SU-DHL-6 (cell line): Measurements from ENCODE around the gene PLA2G4F.

Experiments used
- H2AFZ ChIP-seq: fragments of 200-600 bp; sonication (generic); 2 replicates; pipeline ENCODE4 v1.6.1; 2014; ENCODE audit warnings: low read depth, mild to moderate bottlenecking, moderate library complexity, mixed read lengths, antibody characterized with exemption, low read length; ENCODE audit not compliant: severe bottlenecking
- H3F3A ChIP-seq: fragments of 200-600 bp; shearing (Covaris generic); 2 replicates; pipeline ENCODE4 v1.6.0; 2016; ENCODE audit warnings: antibody characterized with exemption, mild to moderate bottlenecking; ENCODE audit not compliant: insufficient read depth
- H3K27ac ChIP-seq: fragments of 200-600 bp; sonication (generic); 2 replicates; pipeline ENCODE4 v1.5.1; 2016; ENCODE audit warnings: low read depth, mild to moderate bottlenecking, low read length, moderate library complexity, mixed read lengths
- H3K27me3 ChIP-seq: fragments of 200-600 bp; sonication (generic), shearing (Covaris generic); 2 replicates; pipeline ENCODE4 v1.6.0; 2014; ENCODE audit warnings: mild to moderate bottlenecking, low read length
- H3K36me3 ChIP-seq: fragments of 200-600 bp; sonication (generic); 2 replicates; pipeline ENCODE4 v1.6.1; 2014; ENCODE audit warnings: mild to moderate bottlenecking, low read length, mixed read lengths
- H3K4me2 ChIP-seq: fragments of 300-600, 200-600 bp; shearing (Covaris generic), sonication (generic); 2 replicates; pipeline ENCODE4 v1.6.0; 2014; ENCODE audit warnings: low read length, low read depth, mild to moderate bottlenecking; ENCODE audit not compliant: poor library complexity, severe bottlenecking
- H3K4me3 ChIP-seq: fragments of 200-600 bp; sonication (generic); 2 replicates; pipeline ENCODE4 v1.5.1; 2014; ENCODE audit warnings: antibody characterized with exemption, low read length, mild to moderate bottlenecking, mixed read lengths; ENCODE audit not compliant: insufficient read depth, poor library complexity, severe bottlenecking
- H3K79me2 ChIP-seq: fragments of 200-600 bp; sonication (generic); 2 replicates; pipeline ENCODE4 v1.6.1; 2014; ENCODE audit warnings: mild to moderate bottlenecking, low read length, moderate library complexity; ENCODE audit not compliant: insufficient read depth
- H3K9ac ChIP-seq: fragments of 200-600 bp; sonication (generic); 2 replicates; pipeline ENCODE4 v1.7.0; 2014; ENCODE audit warnings: mild to moderate bottlenecking, low read length
- H3K9me2 ChIP-seq: fragments of 200-600 bp; sonication (generic); replicated peaks from 2 replicates; pipeline ENCODE4 v1.6.1; 2014; ENCODE audit warnings: low read length; ENCODE audit not compliant: insufficient read depth
- H3K9me3 ChIP-seq: fragments of 200-600 bp; sonication (generic); 2 replicates; pipeline ENCODE4 v1.6.1; 2014; ENCODE audit warnings: low read length, mixed read lengths; ENCODE audit not compliant: insufficient read depth
- H4K20me1 ChIP-seq: fragments of 200-600 bp; sonication (generic); 2 replicates; pipeline ENCODE4 v1.6.1; 2014; ENCODE audit warnings: low read depth, mild to moderate bottlenecking, antibody characterized with exemption, low read length, moderate library complexity, mixed read lengths
- CTCF ChIP-seq: fragments of 200-600 bp; sonication (generic); IDR thresholded peaks from one replicate; pipeline ENCODE4 v1.5.1; 2017; ENCODE audit warnings: antibody characterized with exemption, mild to moderate bottlenecking, low read length, moderate library complexity; ENCODE audit not compliant: insufficient read depth, poor library complexity, severe bottlenecking
- EZH2phosphoT487 ChIP-seq: fragments of 200-600 bp; sonication (generic), shearing (Covaris generic); conservative IDR thresholded peaks from 2 replicates; pipeline ENCODE4 v1.6.1; 2018; ENCODE audit warnings: mild to moderate bottlenecking, antibody characterized with exemption, low read length, moderate library complexity, mixed read lengths

The PLA2G4F gene

GRCh38 chr15:42146551-42147430, 9.6 kb downstream of the PLA2G4F start:
- Histone ChIP-seq H3K4me3 (no peak overlapping the region), H4K20me1 (no peaks in the 10 kb centered on the region), H3K36me3 (no peaks in the 10 kb centered on the region), H3F3A (no peaks in the 10 kb centered on the region), H3K79me2 (no peaks in the 10 kb centered on the region), H3K9me2 (no peaks in the 10 kb centered on the region), H3K9me3 (no peaks in the 10 kb centered on the region), H3K9ac (no peak overlapping the region), H3K4me2 (no peak overlapping the region), H3K27me3 (no peaks in the 10 kb centered on the region), H3K27ac (no peak overlapping the region), H2AFZ (no peak overlapping the region)
- TF ChIP-seq EZH2phosphoT487, result no peak
- TF ChIP-seq CTCF, result no peak

GRCh38 chr15:42145546-42146455, 10.6 kb downstream of the PLA2G4F start:
- TF ChIP-seq EZH2phosphoT487, result no peak
- TF ChIP-seq CTCF, result no peak
- H2AFZ ChIP-seq, result no peak overlapping the region

DNA sequence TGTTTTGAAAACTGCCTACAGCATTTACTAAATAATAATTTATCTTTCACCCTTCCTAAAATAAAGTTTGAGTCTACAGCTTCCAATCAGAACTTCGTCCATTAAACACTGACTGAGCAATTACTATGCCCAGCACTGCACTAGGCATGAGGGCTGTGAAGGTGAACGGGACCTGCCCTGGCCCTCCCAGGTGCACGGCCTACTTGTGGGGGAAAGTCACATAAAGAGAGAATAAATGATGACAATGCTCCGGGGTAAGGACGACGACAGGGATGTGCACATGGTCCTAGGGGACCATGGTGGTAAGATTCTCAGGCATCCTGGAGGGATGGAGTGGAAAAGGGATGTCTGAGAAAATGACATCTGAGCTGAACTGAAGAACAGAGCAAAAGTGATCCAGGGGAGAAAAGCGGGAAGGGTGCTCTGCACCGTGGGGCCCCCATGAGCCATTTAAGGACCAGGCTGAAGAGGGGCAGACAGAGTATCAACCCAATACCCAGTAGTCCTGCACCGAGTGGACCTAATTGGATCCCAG, 11.5 kb downstream of the PLA2G4F start:
- H2AFZ ChIP-seq, result no peak overlapping the region

More at GRCh38 chr15:42145546-42146455, 10.6 kb downstream of the PLA2G4F start:
- Histone ChIP-seq H3K27ac (no peak overlapping the region), H3K27me3 (no peaks in the 10 kb centered on the region), H4K20me1 (no peaks in the 10 kb centered on the region), H3K9me2 (no peaks in the 10 kb centered on the region), H3K9ac (no peak overlapping the region), H3K36me3 (no peaks in the 10 kb centered on the region), H3K9me3 (no peaks in the 10 kb centered on the region), H3K79me2 (no peaks in the 10 kb centered on the region), H3F3A (no peaks in the 10 kb centered on the region), H3K4me2 (no peak overlapping the region), H3K4me3 (no peak overlapping the region)

More for the DNA sequence above, 11.5 kb downstream of the PLA2G4F start:
- Histone ChIP-seq H3K36me3 (no peaks in the 10 kb centered on the region), H4K20me1 (no peaks in the 10 kb centered on the region), H3K79me2 (no peaks in the 10 kb centered on the region), H3K9ac (no peak overlapping the region), H3K4me3 (no peak overlapping the region), H3K9me3 (no peaks in the 10 kb centered on the region), H3K9me2 (no peaks in the 10 kb centered on the region), H3F3A (no peaks in the 10 kb centered on the region), H3K27ac (no peak overlapping the region), H3K4me2 (no peak overlapping the region), H3K27me3 (no peaks in the 10 kb centered on the region)
- no peak for TF ChIP-seq CTCF
- TF ChIP-seq EZH2phosphoT487, result no peak
